Psoas muscle (tissue), 8 donors: ENCODE results near the gene BICRAL. TPM values are rescaled to one million over a fixed set of nuclear protein-coding genes. Genes with fewer than 3 reads are reported as not detected.

Experiments
- ATAC-seq, 4 donors: fragments of 200-7000 bp; cut with Tn5 transposase; one replicate each; pipeline ENCODE4 v1.9.1; 2020; ENCODE audit warnings: moderate library complexity in 3 of 4, mild to moderate bottlenecking in 2 of 4
- DNase-seq, 2 donors: peaks; one replicate each; pipeline ENCODE4 v3.0.0-alpha.2; 2020
- H3K27ac ChIP-seq: fragments of 200-600 bp; one replicate; pipeline ENCODE4 v1.8.0; 2022
- H3K27me3 ChIP-seq, 3 donors: fragments of 200-600 bp in 1 of 3; one replicate each; pipeline versions ENCODE4 v1.6.1 to v1.8.0; 2013 to 2022; ENCODE audit warnings: low read length in 2 of 3, mild to moderate bottlenecking in 2 of 3, moderate library complexity in 1 of 3; ENCODE audit not compliant: insufficient read depth in 3 of 3
- H3K36me3 ChIP-seq, 2 donors: fragments of 200-600 bp in 1 of 2; one replicate each; pipeline versions ENCODE4 v1.6.1 to v1.8.0; 2013 to 2022; ENCODE audit warnings: low read depth in 1 of 2, mild to moderate bottlenecking in 1 of 2, moderate library complexity in 1 of 2; ENCODE audit not compliant: insufficient read depth in 1 of 2
- H3K4me1 ChIP-seq: fragments of 200-600 bp; one replicate; pipeline ENCODE4 v1.8.0; 2022
- H3K4me3 ChIP-seq: fragments of 200-600 bp; one replicate; pipeline ENCODE4 v1.8.0; 2022; ENCODE audit warnings: mild to moderate bottlenecking
- H3K9me3 ChIP-seq: fragments of 200-600 bp; one replicate; pipeline ENCODE4 v1.8.0; 2022
- CTCF ChIP-seq: fragments of 200-600 bp; IDR thresholded peaks from one replicate; pipeline ENCODE4 v1.8.0; 2022; ENCODE audit warnings: antibody characterized with exemption
- WGBS, 3 donors: extraction: QIAGEN DNeasy Blood & Tissue Kit; methylation state at CpG; one replicate each; pipeline versions ENCODE4 v1.1.6 to v1.1.7; 2013; 5-methylcytosine and 5-hydroxymethylcytosine counted together
- intact Hi-C, 2 donors: fragments of 100-400 bp; cut with DNase I; formaldehyde crosslinking; loops; one replicate each; pipeline versions ENCODE4 v1.11.0 to v1.14.2; 2022
- polyA plus RNA-seq, 3 donors: library from polyadenylated mRNA; stranded (reverse); fragments of 200-250 nt; gene quantifications; one replicate each; pipeline ENCODE4 v1.2.3, GENCODE V29; 2013
- total RNA-seq, 4 donors: library from RNA; stranded (reverse); fragmentation: NEBNext Ultra II Directional in 2 of 4; extraction: Animal tissue kit (Norgen Biotek cat#: 25700) in 2 of 4; gene quantifications; one replicate each; pipeline versions ENCODE4 v1.2.1 to v1.2.4, GENCODE V29; 2021 to 2023
- donor health status: healthy with polysubstance abuse.
- donor health status: DM: no; HTN: no; CAD: no; lungs with moderate emphysema.
- donor health status: Bipolar disorder and iron deficiency.
- donor health status: healthy.
- donor health status: DM: yes; HTN: yes; CAD: no.
- donor health status: DM: no; HTN: no; CAD: no.
- donor health status: DM: no; HTN: no; CAD: no.
- donor health status: DM: yes; HTN: yes; CAD: no.

The BICRAL gene
- total and polyA plus RNA-seq, 7 donors, result 2.8 to 12.2 (median 6.2) TPM

- intact Hi-C loops, result no loop called here
- no peak overlapping the region for H3K4me3 ChIP-seq
- DNase-seq, result no peak
- no peak for ATAC-seq
- no peaks in the 10 kb centered on the region for H3K9me3 ChIP-seq
- 74 to 85% (median 75%) methylated on average over 6 of the region's 6 CpGs for WGBS, 3 donors
- TF ChIP-seq CTCF, result no peak
- peaks cover 3% of the 10 kb centered on the region for H3K4me1 ChIP-seq
- H3K27me3 ChIP-seq, result no peaks in the 10 kb centered on the region
- peaks cover 2 to 13% of the 10 kb centered on the region in 2 donors for H3K36me3 ChIP-seq
- H3K27ac ChIP-seq, result no peak overlapping the region
Observed at GRCh38 chr6:42841844-42842584, 60.2 kb downstream of the BICRAL start.

GRCh38 chr6:42845327-42845694, 63.5 kb downstream of the BICRAL start:
- intact Hi-C loops, result no loop called here
- Histone ChIP-seq H3K4me3 (no peak overlapping the region), H3K27ac (peak overlapping the region; percentile 85), H3K36me3 (peaks cover 2 to 4% of the 10 kb centered on the region in 2 donors), H3K9me3 (no peaks in the 10 kb centered on the region), H3K27me3 (no peaks in the 10 kb centered on the region), H3K4me1 (peaks cover 3% of the 10 kb centered on the region)
- ATAC-seq (peak in 3 of 4 donors; percentile 30 to 48 (median 47)), DNase-seq (no peak)
- TF ChIP-seq CTCF, result no peak
- 95 to 96% (median 96%) methylated on average over 6 of the region's 6 CpGs for WGBS, 3 donors

GRCh38 chr6:42846505-42846904, 64.7 kb downstream of the BICRAL start:
- DNase-seq (no peak), ATAC-seq (no peak)
- TF ChIP-seq CTCF, result no peak
- peaks cover 2 to 5% of the 10 kb centered on the region in 2 donors for H3K36me3 ChIP-seq
- peaks cover 3% of the 10 kb centered on the region for H3K4me1 ChIP-seq
- intact Hi-C loops, result no loop called here
- no peaks in the 10 kb centered on the region for H3K9me3 ChIP-seq
- no peak overlapping the region for H3K27ac ChIP-seq
- H3K4me3 ChIP-seq, result no peak overlapping the region
- H3K27me3 ChIP-seq, result no peaks in the 10 kb centered on the region
- 93 to 100% (median 98%) methylated on average over 2 of the region's 2 CpGs for WGBS, 3 donors

- intact Hi-C loops, result no loop called here
- 83 to 91% (median 86%) methylated on average over 4 of the region's 4 CpGs for WGBS, 3 donors
- ATAC-seq, result no peak
Observed at GRCh38 chr6:42848700-42849099, 66.8 kb downstream of the BICRAL start.

More at GRCh38 chr6:42848700-42849099, 66.8 kb downstream of the BICRAL start:
- H3K27me3 ChIP-seq, result no peaks in the 10 kb centered on the region
- DNase-seq, result no peak
- H3K27ac ChIP-seq, result no peak overlapping the region
- H3K9me3 ChIP-seq, result no peaks in the 10 kb centered on the region
- H3K36me3 ChIP-seq, result peaks cover 2 to 27% of the 10 kb centered on the region in 2 donors
- no peak overlapping the region for H3K4me3 ChIP-seq
- peaks cover 3% of the 10 kb centered on the region for H3K4me1 ChIP-seq
- TF ChIP-seq CTCF, result no peak
